Activated B cell treated with CpG ODN at 0.5 μM for 24 hours (primary cell): ENCODE data around the gene MBD5. TPM values are rescaled to one million over a fixed set of nuclear protein-coding genes. Genes with fewer than 3 reads are reported as not detected.

ENCODE experiments used
- ATAC-seq: fragments of 200-7000 bp; cut with Tn5 transposase; one replicate; pipeline ENCODE4 v1.10.0; 2021; ENCODE audit warnings: low read depth, mild to moderate bottlenecking, moderate library complexity
- CTCF ChIA-PET: fragments of 350-600 bp; sonication (Branson Sonifier 250); formaldehyde crosslinking; loops from one replicate; lab custom pipeline; 2021; ENCODE audit warnings: antibody characterized with exemption; lab: Charles Lee
- POLR2A ChIA-PET: fragments of 350-600 bp; sonication (Branson Sonifier 250); formaldehyde crosslinking; loops from one replicate; lab custom pipeline; 2021; ENCODE audit warnings: antibody characterized with exemption; lab: Charles Lee
- DNase-seq: peaks from one replicate; pipeline ENCODE4 v3.0.0; 2022
- H3K27ac Mint-ChIP-seq: one replicate; pipeline ENCODE4 v1.8.0; 2020; ENCODE audit warnings: mixed read lengths
- H3K27me3 Mint-ChIP-seq: one replicate; pipeline ENCODE4 v1.8.0; 2021; ENCODE audit warnings: mixed read lengths
- H3K36me3 Mint-ChIP-seq: one replicate; pipeline ENCODE4 v1.8.0; 2021; ENCODE audit warnings: low read depth, mixed read lengths
- H3K4me1 Mint-ChIP-seq: one replicate; pipeline ENCODE4 v1.8.0; 2021; ENCODE audit warnings: mixed read lengths
- H3K4me3 Mint-ChIP-seq: one replicate; pipeline ENCODE4 v1.8.0; 2020; ENCODE audit warnings: mild to moderate bottlenecking, mixed read lengths
- H3K9me3 Mint-ChIP-seq: one replicate; pipeline ENCODE4 v1.8.0; 2020; ENCODE audit warnings: mixed read lengths
- CTCF ChIP-seq: fragments of 200-600 bp; IDR thresholded peaks from one replicate; pipeline ENCODE4 v1.8.0; 2022; ENCODE audit warnings: antibody characterized with exemption, mild to moderate bottlenecking
- intact Hi-C: fragments of 100-400 bp; cut with micrococcal nuclease; formaldehyde crosslinking; loops from one replicate; pipeline ENCODE4 v1.15.1; 2024
- total RNA-seq: library from RNA; stranded (reverse); gene quantifications from 2 replicates; pipeline ENCODE4 v1.2.3, GENCODE V29; 2022

Gene MBD5
- total RNA-seq, 1 donor from 2014 or later = 55.7 TPM

- H3K4me3 Mint-ChIP-seq = no peak overlapping the region
Observed at GRCh38 chr2:148402786-148403185, 381.9 kb downstream of the MBD5 start.

GRCh38 chr2:148410899-148411298 lies 390.0 kb downstream of the MBD5 start:
- intact Hi-C loops = no loop called here
- H3K36me3 Mint-ChIP-seq = peaks cover 31% of the 10 kb centered on the region
- H3K4me1 Mint-ChIP-seq = no peaks in the 10 kb centered on the region
- H3K27ac Mint-ChIP-seq = no peak overlapping the region
- no peak for DNase-seq
- POLR2A ChIA-PET = no interaction called here
- no peak for ATAC-seq
- no peaks in the 10 kb centered on the region for H3K27me3 Mint-ChIP-seq
- H3K9me3 Mint-ChIP-seq = peaks cover 30% of the 10 kb centered on the region
- no peak overlapping the region for H3K4me3 Mint-ChIP-seq
- CTCF ChIA-PET = no interaction called here
- TF ChIP-seq CTCF = no peak

More at GRCh38 chr2:148402786-148403185, 381.9 kb downstream of the MBD5 start:
- Mint-ChIP-seq H3K4me1 (peaks cover 3% of the 10 kb centered on the region), H3K27ac (no peak overlapping the region), H3K9me3 (peaks cover 6% of the 10 kb centered on the region), H3K36me3 (peaks cover 6% of the 10 kb centered on the region), H3K27me3 (no peaks in the 10 kb centered on the region)
- TF ChIP-seq CTCF = no peak
- POLR2A ChIA-PET = no interaction called here
- DNase-seq (no peak), ATAC-seq (no peak)
- CTCF ChIA-PET = no interaction called here
- intact Hi-C loops = no loop called here

- Mint-ChIP-seq H3K4me1 (no peaks in the 10 kb centered on the region), H3K36me3 (peaks cover 40% of the 10 kb centered on the region), H3K4me3 (no peak overlapping the region), H3K27me3 (no peaks in the 10 kb centered on the region), H3K9me3 (peaks cover 32% of the 10 kb centered on the region), H3K27ac (no peak overlapping the region)
- no peak for ATAC-seq
- intact Hi-C loops = no loop called here
- ChIA-PET CTCF (no interaction called here), POLR2A (no interaction called here)
- no peak for DNase-seq
- TF ChIP-seq CTCF = no peak
Observed at GRCh38 chr2:148416248-148416647, 395.4 kb downstream of the MBD5 start.

- TF ChIP-seq CTCF = no peak
- Mint-ChIP-seq H3K4me1 (peaks cover 2% of the 10 kb centered on the region), H3K9me3 (peaks cover 13% of the 10 kb centered on the region), H3K36me3 (no peaks in the 10 kb centered on the region), H3K27ac (no peak overlapping the region), H3K4me3 (no peak overlapping the region), H3K27me3 (no peaks in the 10 kb centered on the region)
- ATAC-seq = no peak
- DNase-seq = no peak
- POLR2A ChIA-PET = no interaction called here
- intact Hi-C loops = no loop called here
- CTCF ChIA-PET = no interaction called here
Observed at GRCh38 chr2:148430101-148430500, 409.2 kb downstream of the MBD5 start.

GRCh38 chr2:148447877-148448276 lies 427.0 kb downstream of the MBD5 start:
- ChIA-PET POLR2A (no interaction called here), CTCF (no interaction called here)
- TF ChIP-seq CTCF = no peak
- Mint-ChIP-seq H3K4me1 (no peaks in the 10 kb centered on the region), H3K36me3 (no peaks in the 10 kb centered on the region), H3K27me3 (no peaks in the 10 kb centered on the region), H3K27ac (no peak overlapping the region), H3K9me3 (no peaks in the 10 kb centered on the region), H3K4me3 (no peak overlapping the region)
- intact Hi-C loops = no loop called here
- ATAC-seq = no peak
- no peak for DNase-seq
